NCI-H774 (cell line): Measurements from ENCODE around the gene GHRL.
"Not testable (repeated sequence)": the region's sequence is repeated elsewhere in the genome, so short reads cannot be mapped to it uniquely, and the experiment has no call there.

Experiments
- DNase-seq: peaks from one replicate; lab custom pipeline; 2025; lab: John Stamatoyannopoulos, UW

GHRL gene

DNA sequence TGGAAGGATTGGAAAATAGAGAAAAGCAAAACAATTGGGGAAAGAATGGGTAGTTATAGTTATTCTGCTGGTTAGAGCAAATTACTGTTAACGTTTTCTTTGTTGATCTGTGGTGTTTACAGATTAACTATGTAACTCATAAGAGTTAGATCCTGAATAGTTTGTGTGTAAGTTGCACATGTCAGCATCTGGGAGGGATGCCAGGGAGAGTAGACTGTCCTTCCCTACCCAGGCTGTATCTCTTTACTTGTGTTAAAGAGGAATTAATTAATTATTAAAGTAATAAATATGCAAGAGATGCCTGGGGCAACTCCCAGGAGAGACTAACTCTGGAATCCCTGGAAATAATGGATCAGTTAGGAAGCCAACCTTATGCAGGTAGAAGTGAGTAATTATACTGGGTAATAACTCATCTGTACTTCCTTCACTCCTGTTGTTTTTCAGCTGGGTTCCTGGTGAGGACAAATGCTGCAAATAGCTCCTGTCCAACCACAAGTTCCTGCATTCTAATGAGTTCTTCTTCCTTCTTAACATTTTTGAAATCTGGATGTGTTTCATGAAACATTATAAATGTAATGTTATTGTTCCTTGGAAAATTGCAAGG, 18.9 kb downstream of the GHRL start:
- peak; percentile 7 for DNase-seq

DNA sequence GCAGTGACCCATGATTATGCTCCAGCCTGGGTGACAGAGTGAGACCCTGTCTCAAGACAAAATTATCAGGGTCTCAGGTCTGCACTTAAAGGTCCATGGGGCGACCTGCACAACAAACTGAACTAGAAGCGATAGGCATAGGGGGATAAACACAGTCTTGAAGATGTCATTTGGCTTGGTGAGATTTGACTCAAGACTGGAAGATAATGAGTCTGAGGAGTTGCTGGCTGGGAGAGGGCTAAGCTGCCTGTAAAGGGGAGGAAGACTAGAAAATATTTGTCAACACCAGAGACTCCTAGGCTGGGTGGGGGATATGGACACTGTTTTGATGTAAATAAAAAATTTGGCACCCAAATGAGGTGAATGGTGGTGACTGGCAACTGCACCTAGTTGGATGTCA, 19.8 kb downstream of the GHRL start:
- DNase-seq, result no peak

DNA sequence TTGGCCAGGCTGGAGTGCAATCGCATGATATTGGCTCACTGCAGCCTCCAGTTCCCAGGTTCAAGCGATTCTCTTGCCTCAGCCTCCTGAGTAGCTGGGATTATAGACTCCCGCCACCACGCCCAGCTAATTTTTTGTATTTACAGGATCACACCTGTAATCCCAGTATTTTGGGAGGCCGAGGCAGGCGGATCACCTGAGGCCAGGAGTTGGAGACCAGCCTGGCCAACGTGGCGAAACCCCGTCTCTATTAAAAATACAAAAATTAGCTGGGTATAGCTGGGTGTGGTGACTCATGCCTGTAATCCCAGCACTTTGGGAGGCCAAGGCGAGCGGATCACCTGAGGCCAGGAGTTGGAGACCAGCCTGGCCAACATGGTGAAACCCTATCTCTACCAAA, 20.3 kb downstream of the GHRL start:
- not testable (repeated sequence) for DNase-seq

DNA sequence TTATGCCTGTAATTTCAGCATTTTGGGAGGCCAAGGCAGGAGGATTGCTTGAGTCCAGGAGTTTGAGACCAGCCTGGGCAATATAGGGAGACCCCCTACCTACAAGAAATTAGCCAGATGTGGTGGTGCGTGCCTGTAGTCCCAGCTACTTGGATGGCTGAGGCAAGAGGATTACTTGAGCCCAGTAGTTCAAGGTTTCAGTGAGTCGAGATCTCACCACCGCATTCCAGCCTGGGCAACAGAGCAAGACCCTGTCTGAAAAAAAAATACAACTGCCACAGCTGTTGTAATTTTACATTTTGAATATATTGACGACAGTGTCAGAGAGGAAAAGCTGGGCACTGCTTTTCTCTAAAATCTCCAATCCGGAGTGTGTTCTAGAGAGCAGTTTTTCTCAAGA, 23.3 kb downstream of the GHRL start:
- DNase-seq, result no peak

DNA sequence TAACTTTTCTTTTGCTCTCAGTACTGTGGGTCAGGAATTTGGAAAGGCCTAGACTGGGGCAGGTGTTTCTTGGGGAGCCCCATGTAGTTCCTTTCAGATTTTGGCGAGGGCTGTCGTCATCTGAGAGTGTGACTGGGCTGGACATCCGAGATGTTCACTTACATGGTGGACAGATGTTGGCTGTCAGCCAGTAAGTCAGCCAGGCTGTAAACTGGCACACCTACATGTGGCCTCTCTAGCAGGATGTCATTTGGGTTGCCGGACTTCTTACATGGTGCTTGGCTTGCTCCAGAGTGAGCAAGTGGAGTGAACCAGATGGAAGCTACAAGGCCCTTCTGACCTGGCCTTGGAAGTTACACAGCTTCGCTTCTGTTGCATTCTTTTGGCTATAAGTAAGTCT, 23.8 kb downstream of the GHRL start:
- no peak for DNase-seq

DNA sequence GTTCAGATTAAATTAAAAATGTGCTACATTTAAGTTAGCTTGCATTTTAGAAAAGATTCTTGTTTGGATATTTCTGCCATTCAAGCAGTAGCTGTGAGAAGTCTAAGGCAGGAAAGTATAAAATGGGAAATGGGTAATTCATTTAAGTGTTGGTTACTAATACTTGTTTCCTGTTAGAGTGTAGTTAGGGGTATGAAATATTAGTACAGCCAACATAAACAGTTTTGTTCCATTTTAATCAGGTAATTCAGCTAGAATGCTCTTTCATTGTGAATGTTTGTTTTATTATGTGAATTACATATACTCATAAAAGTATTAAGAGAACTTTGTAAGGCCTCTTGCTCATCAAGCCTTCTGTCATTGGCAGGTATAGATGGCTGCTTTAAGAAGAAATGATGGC, 24.6 kb downstream of the GHRL start:
- DNase-seq, result no peak

DNA sequence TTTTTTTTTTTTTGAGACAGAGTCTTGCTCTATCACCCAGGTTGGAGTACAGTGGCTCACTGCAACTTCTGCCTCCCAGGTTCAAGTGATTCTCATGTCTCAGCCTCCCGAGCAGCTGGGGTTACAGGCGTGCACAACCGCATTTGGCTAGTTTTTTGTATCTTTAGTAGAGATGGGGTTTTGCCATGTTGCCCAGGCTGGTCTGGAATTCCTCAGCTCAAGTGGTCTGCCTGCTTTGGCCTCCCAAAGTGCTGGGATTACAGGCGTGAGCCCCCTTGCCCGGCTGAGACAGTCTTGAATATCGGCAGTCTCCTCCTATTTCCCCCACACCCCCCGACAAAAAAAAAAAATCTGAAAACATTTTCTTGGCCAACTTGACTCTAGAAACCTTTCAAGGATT, 25.8 kb downstream of the GHRL start:
- not testable (repeated sequence) for DNase-seq

DNA sequence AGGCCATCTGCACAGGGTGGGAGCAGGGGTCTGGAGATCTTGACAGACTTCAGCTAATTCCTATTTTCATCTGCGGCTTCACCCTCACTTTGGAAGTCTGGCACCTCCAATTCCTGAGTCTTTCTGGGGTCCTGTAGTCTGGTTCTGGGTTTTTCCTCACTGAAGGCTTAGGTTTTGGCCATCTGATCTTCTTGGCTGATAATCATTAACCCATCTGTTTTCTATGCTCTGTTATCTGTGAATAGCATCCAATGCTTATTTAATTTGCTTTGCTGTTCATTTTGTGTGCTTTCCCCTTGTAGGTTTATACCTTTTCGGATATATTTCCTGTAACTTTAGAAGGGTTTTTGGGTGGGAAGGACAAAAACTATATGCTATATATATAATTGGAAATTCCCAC, 26.9 kb downstream of the GHRL start:
- DNase-seq, result no peak

DNA sequence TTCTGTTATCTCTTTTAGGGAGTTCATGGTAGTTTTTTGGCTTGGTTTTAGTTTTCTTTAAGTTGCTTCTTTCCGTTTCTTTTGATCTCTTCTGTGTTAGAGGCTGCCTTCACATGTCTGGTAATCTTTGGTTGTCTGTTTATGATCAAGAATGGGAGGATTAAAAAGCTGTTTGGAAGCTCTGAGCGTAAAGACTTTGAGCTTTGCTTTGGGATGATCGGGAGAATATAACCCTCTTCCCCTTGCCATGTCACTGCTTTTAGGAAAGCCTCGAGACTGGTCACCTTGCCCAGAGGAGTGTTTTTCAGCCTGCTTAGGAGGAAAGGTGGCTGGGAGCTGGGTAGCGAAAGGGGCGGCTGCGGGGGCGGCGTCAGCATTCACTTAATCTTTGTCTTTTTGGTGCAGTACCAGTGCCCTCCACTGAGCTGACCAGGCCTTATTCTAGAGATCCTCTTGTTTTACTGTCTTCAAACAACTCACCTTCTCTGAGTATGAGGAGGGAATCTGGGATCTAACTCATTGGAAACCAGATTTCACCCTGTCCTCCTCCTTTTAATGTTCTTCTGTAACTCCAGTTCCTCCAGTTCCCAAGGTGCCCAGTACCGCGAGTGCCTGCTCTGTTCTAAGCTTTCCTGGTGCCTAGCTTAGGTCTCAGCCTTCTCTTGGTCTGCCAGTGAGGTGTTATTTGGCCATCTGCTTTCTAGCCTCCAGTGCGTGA, 28.9 kb downstream of the GHRL start:
- no peak for DNase-seq

DNA sequence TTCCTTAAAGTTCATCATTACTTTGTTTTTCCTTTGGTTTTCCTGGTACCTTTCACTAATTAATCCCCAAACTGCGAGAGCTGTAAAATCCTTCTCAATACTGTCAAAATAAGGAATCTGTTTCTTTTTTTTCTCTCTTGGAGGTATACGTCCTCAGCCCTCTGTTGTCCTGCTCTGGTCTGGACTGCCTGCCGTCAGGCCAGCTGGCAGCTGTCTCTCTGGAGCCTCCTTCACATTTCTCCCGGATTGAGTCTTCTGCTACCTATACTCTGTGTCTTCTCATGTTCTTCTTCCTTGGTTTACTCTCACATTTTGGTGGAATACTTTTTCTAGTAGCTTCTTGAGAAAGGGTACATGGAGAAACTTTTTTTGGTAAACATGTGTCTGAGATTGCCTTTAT, 30.7 kb downstream of the GHRL start:
- DNase-seq, result no peak

DNA sequence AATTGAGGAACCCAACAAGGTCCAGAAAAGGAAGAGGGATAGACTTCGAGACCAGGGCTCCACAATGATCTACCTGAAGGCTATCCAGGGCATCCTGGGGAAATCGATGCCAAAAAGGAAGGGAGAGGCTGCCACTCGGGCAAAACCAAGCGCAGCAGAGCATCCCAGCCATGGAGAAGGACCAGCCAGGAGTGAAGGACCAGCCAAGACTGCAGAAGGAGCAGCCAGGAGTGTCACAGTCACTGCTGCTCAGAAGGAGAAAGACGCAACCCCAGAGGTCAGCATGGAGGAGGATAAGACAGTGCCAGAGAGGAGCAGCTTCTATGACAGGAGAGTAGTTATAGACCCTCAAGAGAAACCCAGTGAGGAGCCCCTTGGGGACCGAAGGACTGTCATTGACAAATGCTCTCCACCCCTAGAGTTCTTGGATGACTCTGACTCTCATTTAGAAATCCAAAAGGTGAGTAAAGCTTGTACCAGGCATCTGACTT, 32.5 kb downstream of the GHRL start:
- no peak for DNase-seq

DNA sequence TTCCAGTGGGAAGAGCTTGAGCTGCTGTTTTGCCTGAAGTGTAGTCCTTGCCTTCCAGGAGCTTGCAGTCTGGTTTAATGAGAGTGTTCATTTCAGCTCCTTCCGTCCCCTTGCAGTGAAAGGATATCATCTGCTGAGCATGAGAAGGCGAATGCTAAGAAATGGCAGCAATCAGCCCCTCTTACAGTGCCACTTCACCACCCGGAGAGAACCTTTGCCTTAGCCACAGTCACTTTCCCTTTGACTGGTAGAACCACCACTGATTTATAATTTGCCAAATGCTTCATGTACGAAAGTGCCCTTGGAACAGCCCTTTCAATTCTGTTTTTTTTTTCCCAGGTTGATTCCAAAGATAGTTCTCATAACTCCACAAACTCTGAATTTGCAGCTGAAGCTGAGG, 32.9 kb downstream of the GHRL start:
- no peak for DNase-seq

DNA sequence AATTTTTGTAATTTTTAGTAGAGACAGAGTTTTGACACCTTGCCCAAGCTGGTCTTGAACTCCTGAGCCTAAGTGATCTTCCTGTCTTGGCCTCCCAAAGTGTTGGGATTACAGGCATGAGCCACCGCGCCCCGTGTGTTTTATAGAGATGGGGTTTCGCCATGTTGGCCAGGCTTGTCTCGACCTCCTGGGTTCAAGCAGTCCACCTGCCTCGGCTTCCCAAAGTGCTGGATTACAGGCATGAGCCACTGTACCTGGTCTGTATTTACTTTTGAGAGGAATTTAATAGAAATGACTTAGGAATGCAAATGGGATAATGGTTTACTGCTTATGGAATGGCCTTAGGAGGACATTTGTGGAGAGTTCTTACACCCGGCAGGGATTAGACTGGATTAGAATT, 33.7 kb downstream of the GHRL start:
- DNase-seq, result no peak

DNA sequence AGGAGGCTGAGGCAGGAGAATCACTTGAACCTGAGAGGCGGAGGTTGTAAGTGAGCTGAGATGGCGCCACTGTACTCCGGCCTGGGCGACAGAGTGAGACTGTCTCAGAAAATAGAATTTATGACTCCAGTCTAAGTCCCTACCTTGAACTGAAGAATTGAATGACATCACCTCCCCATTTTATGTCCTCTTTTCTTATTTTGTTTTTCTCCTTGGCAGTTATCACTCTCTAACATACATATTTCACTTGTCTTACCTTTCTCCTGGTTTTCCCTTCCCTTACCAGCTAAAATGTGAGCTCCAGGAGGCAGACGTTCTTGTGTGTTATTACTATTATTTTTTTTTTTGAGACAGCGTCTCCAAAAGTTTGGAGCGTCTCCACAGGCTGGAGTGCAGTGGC, 36.9 kb downstream of the GHRL start:
- no peak for DNase-seq

DNA sequence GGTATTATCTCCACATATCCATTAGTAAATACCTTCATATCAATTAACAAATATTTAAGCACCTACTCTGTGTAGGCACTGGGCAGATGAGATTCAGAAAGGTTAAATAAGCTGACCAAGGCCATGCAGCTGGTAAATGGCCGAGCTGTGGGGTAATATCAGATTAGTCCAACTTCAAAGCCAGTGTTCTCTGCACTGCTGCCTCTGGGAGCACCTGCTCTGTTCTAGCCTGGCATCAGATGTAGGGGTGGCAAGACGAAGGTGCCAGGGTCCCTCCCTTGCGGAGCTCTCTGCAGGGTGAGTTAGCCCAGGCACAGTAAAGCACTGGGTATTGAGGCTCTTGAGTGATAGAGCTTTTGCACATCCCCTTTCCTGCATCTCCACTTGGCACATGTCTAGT, 39.0 kb downstream of the GHRL start:
- DNase-seq, result no peak

DNA sequence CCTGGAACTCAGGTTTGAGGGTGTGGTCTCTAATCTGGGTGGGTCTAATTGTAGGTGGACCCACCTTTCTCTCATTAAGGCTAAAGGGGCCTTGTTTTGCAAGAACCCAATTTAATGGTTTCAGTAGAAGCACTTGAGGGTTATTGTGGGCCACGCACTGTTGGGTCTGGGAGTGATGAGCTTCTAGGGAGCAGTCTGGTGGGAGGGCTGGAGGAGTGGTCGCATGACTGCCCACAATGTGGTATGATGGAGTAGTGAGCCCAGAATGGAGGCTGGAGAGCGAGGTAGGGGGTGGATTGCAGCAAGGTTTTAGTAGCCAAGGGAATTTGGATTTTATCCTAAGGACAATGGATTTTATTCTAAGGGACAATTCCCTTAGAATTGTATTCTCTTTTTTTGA, 41.7 kb downstream of the GHRL start:
- no peak for DNase-seq

DNA sequence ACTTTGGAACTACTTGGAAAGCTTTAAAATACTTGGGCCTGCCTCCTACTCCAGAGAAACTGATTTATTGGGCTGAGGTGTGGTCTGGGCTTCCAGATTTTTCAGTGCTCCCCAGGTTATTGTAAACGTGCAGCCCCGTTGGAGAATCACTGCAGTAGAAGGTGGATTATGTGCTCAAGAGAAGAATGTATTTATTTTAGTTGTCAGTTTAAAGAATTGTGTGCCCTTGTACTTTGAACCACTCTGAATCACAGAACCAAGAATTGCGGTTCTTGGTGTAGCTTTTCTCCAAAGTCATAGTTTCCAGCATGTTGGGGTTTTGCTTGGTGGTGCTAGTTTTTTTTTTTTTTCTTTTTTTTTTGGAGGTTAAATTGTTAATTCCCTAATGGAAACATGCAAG, 42.9 kb downstream of the GHRL start:
- no peak for DNase-seq

DNA sequence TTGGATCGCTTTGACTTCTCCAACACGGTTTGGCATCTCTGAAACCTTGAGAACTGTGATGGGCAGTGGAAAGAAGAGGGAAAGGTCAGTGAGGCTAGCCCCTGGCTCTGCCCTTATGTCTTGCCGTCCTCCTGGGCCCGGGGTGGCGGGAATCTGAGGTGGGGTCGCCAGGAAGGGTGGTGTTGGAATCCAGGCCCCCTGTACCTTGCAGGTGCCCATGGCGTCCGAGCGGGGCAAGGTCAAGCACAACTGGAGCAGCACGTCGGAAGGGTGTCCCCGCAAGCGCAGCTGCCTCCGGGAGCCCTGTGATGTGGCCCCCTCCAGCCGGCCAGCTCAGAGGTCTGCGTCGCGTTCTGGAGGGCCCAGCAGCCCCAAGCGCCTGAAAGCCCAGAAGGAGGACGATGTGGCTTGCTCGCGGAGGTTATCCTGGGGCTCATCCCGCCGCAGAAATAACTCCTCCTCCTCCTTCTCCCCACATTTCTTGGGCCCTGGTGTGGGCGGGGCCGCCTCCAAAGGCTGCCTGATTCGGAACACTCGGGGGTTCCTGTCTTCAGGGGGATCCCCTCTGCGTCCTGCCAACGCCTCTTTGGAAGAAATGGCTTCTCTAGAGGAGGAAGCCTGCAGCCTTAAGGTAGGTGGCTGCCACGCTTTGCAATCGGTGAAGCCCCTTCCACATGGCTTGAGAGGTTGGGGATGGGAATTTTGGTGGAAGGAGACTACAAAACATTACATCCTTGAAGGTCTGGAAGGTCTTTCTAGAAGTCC, 43.6 kb downstream of the GHRL start:
- no peak for DNase-seq

DNA sequence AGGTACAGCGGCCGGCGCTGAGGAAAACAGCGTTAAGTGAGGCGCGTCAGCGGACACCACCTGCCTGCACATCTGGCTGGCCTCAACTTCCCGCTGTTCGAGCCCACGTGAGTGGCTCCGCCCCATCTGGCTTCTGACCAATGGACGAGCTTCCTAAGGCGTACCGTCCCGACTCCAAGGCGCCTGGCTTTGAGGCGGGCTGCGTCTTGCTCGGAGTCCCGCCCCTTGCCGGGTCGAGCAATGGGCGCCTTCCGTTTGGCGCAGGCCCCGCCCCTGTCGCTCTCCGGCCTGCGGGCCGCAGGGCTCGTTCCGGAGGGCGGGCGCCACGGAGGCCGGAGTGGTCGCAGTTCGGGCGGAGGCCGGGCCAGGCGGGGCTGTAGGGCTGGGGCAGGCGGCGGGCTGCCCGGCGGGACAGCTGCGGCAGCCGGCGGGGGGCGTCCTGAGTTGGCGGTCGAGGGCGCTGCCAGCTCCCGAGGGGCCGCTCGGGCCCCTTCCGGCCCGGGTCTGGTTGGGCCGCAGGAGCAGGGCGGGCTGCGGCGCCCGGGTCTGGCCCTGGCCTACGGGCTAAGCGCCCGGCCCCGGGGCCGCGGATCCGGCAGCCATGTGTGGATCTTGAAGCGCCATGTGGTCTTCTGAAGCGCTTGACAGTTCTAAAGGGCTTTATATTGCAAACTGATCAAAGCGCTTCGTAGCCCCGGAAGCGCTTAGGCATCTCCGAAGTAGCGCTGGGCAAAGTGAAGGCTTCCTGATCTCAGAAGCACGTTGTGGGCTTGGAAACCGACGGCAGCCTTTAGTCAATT, 44.4 kb downstream of the GHRL start, which contains the start of gene TATDN2:
TSS of gene TATDN2 (plus strand) at position 276 of the 800 bp plus-strand sequence. CDS start 742 bp downstream, outside the sequence.
- DNase-seq, result peak; percentile 96

DNA sequence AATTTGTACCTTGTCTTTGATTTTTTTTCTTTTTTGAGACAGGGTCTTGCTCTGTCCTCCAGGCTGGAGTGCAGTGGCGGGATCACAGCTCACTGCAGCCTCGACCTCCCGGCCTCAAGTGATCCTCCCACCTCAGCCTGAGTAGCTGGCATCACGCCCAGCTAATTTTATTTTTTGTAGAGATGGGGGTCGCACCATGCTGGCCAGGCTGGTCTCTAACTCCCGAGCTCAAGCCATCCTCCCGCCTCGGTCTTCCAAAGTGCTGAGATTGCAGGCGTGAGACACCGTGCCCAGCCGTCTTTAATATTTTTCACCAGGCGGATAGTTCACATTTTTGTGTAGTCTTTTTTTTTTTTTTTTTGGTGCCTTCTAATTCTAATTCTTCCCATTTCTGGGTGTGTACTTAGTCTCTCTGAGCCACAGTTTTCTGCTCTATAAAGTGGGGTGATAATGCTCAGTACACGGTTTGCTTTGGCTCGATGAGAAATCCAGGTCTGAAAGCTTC, 45.0 kb downstream of the GHRL start:
- no peak for DNase-seq

DNA sequence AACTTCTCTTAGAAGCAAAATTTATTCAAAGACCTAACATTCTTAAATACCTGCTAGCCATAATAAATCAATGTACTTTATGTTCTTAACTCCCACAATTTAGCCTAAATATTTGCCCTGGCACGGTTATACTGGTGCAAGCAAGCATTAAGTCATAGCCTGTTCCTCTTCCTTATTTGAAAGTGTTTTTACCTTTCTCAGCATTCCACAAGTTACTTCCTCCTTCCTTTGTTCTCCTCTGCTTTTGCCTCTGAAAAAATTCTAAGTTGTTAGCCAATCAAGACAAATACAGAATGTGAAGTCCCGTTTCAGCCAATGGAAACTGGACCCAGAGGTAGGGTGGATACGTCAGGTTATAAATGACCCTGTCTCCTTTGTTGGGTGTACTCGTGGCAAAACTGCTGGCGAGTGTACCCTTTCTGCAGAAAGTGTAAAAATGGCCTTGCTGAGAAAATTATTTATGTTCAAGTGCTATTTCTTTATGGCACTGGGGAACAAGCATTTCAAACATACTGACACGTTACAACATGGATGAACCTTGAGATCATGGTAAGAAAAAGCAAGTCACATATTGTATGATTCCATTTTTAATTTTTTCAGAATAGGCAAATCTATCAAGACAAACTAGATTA, 47.5 kb downstream of the GHRL start:
- no peak for DNase-seq

DNA sequence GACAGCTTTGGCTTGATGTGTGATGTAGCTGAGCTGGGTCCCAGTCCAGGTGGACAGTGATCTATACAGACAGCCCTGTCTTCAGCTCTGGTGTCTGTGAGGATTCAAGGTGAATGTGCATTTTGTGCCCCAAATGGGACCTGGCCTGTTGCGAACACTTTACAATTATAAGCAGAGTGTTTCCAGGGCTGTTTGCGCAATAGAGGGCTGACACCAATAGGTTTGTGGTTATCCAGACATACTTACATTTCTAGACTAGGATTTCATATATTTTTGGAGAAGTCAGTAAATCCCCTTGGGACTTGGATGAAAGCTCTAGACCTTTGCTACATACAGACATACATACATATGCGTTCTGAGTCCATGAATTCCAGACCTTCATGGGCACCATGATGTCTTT, 48.7 kb downstream of the GHRL start:
- DNase-seq, result no peak
